Ovary (tissue), 3 donors: ENCODE data around the gene SMARCA4.

Experiments
- EP300 ChIP-seq: sonication (generic); formaldehyde crosslinking; IDR thresholded peaks from one replicate; pipeline ENCODE4 v1.6.1; 2017; ENCODE audit warnings: antibody characterized with exemption
- POLR2A ChIP-seq: fragments of 450-650 bp; IDR thresholded peaks from one replicate; pipeline ENCODE4 v1.6.1; 2017; ENCODE audit warnings: antibody characterized with exemption, mild to moderate bottlenecking, moderate library complexity
- TF ChIP-seq, protein P1 (sequence below), 3 donors: fragments of 450-650 bp in 2 of 3; fragments of 200-600 bp in 1 of 3; IDR thresholded peaks; one replicate each; pipeline versions ENCODE4 v1.5.1 to v1.8.0; 2016 to 2022; ENCODE audit warnings: antibody characterized with exemption in 3 of 3, mild to moderate bottlenecking in 1 of 3
- donor health status: DM: no; HTN: no; CAD: no.

DNA sequence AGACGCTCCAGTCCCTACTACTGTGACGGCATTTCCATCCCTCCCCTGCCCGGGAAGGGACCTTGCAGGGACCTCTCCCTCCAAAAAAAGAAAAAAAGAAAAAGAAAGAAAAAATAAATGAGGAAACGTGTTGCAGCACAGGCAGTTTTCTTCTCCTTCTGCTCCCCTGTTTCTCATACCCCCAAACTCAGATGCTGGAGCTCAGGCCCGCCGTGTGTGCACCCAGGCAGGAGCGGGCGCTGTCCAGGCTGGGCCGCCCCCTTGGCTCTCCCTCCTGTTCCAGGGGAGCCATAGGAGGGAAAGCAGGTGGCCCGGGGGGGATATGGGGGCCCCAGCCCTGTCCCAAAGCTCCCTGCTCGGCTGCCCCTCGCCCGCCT, 38.2 kb upstream of the SMARCA4 start:
- TF ChIP-seq, protein P1, sequence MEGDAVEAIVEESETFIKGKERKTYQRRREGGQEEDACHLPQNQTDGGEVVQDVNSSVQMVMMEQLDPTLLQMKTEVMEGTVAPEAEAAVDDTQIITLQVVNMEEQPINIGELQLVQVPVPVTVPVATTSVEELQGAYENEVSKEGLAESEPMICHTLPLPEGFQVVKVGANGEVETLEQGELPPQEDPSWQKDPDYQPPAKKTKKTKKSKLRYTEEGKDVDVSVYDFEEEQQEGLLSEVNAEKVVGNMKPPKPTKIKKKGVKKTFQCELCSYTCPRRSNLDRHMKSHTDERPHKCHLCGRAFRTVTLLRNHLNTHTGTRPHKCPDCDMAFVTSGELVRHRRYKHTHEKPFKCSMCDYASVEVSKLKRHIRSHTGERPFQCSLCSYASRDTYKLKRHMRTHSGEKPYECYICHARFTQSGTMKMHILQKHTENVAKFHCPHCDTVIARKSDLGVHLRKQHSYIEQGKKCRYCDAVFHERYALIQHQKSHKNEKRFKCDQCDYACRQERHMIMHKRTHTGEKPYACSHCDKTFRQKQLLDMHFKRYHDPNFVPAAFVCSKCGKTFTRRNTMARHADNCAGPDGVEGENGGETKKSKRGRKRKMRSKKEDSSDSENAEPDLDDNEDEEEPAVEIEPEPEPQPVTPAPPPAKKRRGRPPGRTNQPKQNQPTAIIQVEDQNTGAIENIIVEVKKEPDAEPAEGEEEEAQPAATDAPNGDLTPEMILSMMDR (IDR thresholded peaks at IDR 0.05), result no peak
- no peak for TF ChIP-seq POLR2A
- no peak for TF ChIP-seq EP300
